Nephron (organoid): ENCODE results near the gene NSMCE4A.

Source experiments
- H3K27ac Mint-ChIP-seq, 3 experiments: 2 replicates each; pipeline ENCODE4 v1.8.0; 2020; ENCODE audit warnings: mixed read lengths in 3 of 3, mild to moderate bottlenecking in 2 of 3, moderate library complexity in 1 of 3
- H3K27me3 Mint-ChIP-seq: 2 replicates; pipeline ENCODE4 v1.8.0; 2021; ENCODE audit warnings: low read depth, mild to moderate bottlenecking, moderate library complexity, mixed read lengths
- H3K36me3 Mint-ChIP-seq: 2 replicates; pipeline ENCODE4 v1.8.0; 2020; ENCODE audit warnings: low read depth, mixed read lengths
- H3K4me1 Mint-ChIP-seq: 2 replicates; pipeline ENCODE4 v1.8.0; 2020; ENCODE audit warnings: mixed read lengths
- H3K4me3 Mint-ChIP-seq, 3 experiments: 2 replicates each; pipeline ENCODE4 v1.8.0; 2020; ENCODE audit warnings: mild to moderate bottlenecking in 3 of 3, mixed read lengths in 3 of 3, moderate library complexity in 2 of 3
- H3K9me3 Mint-ChIP-seq: 2 replicates; pipeline ENCODE4 v1.8.0; 2020; ENCODE audit warnings: mixed read lengths
- TF ChIP-seq, protein P1 (sequence below), 3 experiments: fragments of 200-600 bp; sonication (generic); IDR thresholded peaks; one replicate each; pipeline ENCODE4 v1.5.0; 2021; ENCODE audit warnings: antibody characterized with exemption in 3 of 3; ENCODE audit not compliant: unreplicated experiment in 3 of 3

NSMCE4A gene

DNA sequence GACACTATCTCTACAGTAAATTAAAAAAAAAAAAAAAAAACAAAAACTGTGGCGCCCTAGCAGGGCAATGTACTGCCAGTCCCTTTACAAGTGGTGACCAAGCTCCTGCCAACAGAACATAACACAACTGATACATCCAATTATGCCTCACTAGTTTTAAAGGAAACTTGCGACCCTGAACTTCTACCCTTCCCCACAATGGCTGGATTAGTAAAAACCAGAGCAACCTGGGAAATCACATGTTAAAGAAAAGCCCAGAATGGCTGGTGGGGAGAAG lies 63.7 kb downstream of the NSMCE4A start:
- no peak overlapping the region for H3K4me3 Mint-ChIP-seq
- H3K9me3 Mint-ChIP-seq = no peaks in the 10 kb centered on the region
- H3K4me1 Mint-ChIP-seq = no peaks in the 10 kb centered on the region
- TF ChIP-seq, protein P1, sequence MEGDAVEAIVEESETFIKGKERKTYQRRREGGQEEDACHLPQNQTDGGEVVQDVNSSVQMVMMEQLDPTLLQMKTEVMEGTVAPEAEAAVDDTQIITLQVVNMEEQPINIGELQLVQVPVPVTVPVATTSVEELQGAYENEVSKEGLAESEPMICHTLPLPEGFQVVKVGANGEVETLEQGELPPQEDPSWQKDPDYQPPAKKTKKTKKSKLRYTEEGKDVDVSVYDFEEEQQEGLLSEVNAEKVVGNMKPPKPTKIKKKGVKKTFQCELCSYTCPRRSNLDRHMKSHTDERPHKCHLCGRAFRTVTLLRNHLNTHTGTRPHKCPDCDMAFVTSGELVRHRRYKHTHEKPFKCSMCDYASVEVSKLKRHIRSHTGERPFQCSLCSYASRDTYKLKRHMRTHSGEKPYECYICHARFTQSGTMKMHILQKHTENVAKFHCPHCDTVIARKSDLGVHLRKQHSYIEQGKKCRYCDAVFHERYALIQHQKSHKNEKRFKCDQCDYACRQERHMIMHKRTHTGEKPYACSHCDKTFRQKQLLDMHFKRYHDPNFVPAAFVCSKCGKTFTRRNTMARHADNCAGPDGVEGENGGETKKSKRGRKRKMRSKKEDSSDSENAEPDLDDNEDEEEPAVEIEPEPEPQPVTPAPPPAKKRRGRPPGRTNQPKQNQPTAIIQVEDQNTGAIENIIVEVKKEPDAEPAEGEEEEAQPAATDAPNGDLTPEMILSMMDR (IDR thresholded peaks at IDR 0.05; ENCODE audit: unreplicated experiment in 3 of 3) = no peak
- H3K27ac Mint-ChIP-seq = no peak overlapping the region
- peaks cover 60% of the 10 kb centered on the region for H3K36me3 Mint-ChIP-seq
- H3K27me3 Mint-ChIP-seq = no peaks in the 10 kb centered on the region

DNA sequence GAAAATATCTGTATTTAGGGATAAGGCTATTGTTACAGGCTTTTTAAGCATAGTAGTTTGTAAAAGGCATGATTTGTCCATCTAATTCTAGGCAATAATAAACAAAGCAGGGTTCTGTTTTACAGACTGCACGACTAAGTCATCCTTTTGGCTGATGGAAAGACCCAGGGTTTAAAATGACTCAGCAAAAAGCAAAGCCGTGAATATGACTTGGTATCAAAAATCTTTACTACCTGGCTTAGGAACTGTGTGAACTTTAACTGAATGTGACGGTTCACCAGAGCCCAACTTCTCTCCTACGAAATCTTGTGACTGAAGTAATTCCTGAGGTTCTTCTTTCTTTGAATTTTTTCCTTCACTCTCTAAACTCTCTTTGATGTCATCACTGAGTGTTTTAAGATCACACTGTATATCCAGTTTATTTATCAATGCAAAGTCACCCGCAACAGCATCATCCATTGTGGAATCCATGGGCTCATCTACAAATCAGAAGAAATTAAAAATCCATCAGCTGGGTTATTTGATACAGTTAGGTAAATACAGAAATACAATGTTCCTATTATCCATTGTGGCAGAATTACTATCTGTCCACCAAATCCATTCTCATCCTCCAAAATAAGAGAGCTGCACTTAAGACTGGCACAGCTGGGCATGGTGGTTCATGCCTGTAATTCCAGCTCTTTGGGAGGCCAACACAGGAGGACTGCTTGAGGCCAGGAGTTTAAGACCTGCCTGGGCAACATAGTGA lies 64.2 kb downstream of the NSMCE4A start:
- TF ChIP-seq, protein P1 (IDR thresholded peaks at IDR 0.05; ENCODE audit: unreplicated experiment in 3 of 3) = no peak
- Mint-ChIP-seq H3K36me3 (peaks cover 57% of the 10 kb centered on the region), H3K27me3 (no peaks in the 10 kb centered on the region), H3K9me3 (no peaks in the 10 kb centered on the region), H3K27ac (peak overlapping the region in 1 of 3 experiments; percentile 16), H3K4me3 (no peak overlapping the region), H3K4me1 (no peaks in the 10 kb centered on the region)
